ENCODE data around the gene ANO2. TPM values are rescaled to one million over a fixed set of nuclear protein-coding genes. Genes with fewer than 3 reads are reported as not detected.

Gene ANO2
- total and polyA plus RNA-seq, 2 donors (not counting 3 experiments of a cell fraction or from before 2014, with no cell fraction given), result 15.4 to 65.0 TPM

GRCh38 chr12:5745251-5745888 lies 199.7 kb downstream of the ANO2 start:
- peak; percentile 89 for FAIRE-seq
- peak; percentile 93 for DNase-seq (ENCODE audit: low read depth, low spot score)
- POLR2A ChIA-PET, result no interaction called here

More at GRCh38 chr12:5745251-5745888, 199.7 kb downstream of the ANO2 start:
- no peak overlapping the region for H3K9ac ChIP-seq (replicated peaks; ENCODE audit: extremely low read depth, insufficient read depth, low read length)
- no peak overlapping the region for H2AFZ ChIP-seq (ENCODE audit: low read depth, low read length)
- H3K27ac ChIP-seq (ENCODE audit: insufficient read depth, low read depth, low read length), result peak overlapping the region; percentile 39
- no peak for TF ChIP-seq GATA2 (IDR thresholded peaks at IDR 0.05; ENCODE audit: insufficient read depth, insufficient read length, low read depth, low read length)
- TF ChIP-seq CTCF (IDR thresholded peaks at IDR 0.05; ENCODE audit: extremely low read depth in 1 of 2, insufficient read depth in 1 of 2, low read depth in 1 of 2, low read length in 2 of 2), result peak; percentile 93 to 95
- no peak for TF ChIP-seq MAX (IDR thresholded peaks at IDR 0.05; ENCODE audit: insufficient read depth, insufficient read length)
- peak; percentile 90 for TF ChIP-seq JUN (IDR thresholded peaks at IDR 0.05; ENCODE audit: borderline replicate concordance, insufficient read depth, insufficient read length, low read depth)
- peak; percentile 80 for TF ChIP-seq FOS (IDR thresholded peaks at IDR 0.05; ENCODE audit: borderline replicate concordance, insufficient read depth, low read length)
- peaks cover 14 to 36% of the 10 kb centered on the region in 2 experiments for H3K36me3 ChIP-seq (ENCODE audit: control insufficient read depth in 2 of 2, extremely low read depth in 1 of 2, insufficient read depth in 2 of 2, low read length in 2 of 2)
- no peaks in the 10 kb centered on the region for H3K79me2 ChIP-seq (ENCODE audit: control insufficient read depth, insufficient read depth, low read length)
- intact Hi-C loops (cut with micrococcal nuclease) (loop anchor here (1.0 to 5.0 kb wide), 2 partner anchors 122 to 540 kb away; no protein-coding TSS in a partner anchor), dilution Hi-C loops (cut with MboI; ENCODE audit: extremely low pct_ligation_motif_present, low sequenced_read_pairs) (no loop called here)
- H3K9me1 ChIP-seq (replicated peaks; ENCODE audit: control insufficient read depth, extremely low read depth, insufficient read depth, low read length), result no peaks in the 10 kb centered on the region
- H3K27me3 ChIP-seq (ENCODE audit: control insufficient read depth in 2 of 2, insufficient read depth in 2 of 2, low read length in 2 of 2), result no peaks in the 10 kb centered on the region
- H3K4me1 ChIP-seq (ENCODE audit: control insufficient read depth, extremely low read depth, insufficient read depth, low read length), result peaks cover 16% of the 10 kb centered on the region
- no TSS peak for BruUV-seq (replicated peaks)
- H4K20me1 ChIP-seq (replicated peaks; ENCODE audit: control insufficient read depth, extremely low read depth, insufficient read depth, low read length), result no peaks in the 10 kb centered on the region
- no peak overlapping the region for H3K4me3 ChIP-seq (replicated peaks in 1 of 3; ENCODE audit: insufficient read depth in 1 of 3, low read depth in 1 of 3, low read length in 3 of 3)
- peak overlapping the region; percentile 63 for H3K4me2 ChIP-seq (ENCODE audit: insufficient read depth, low read length)
- CTCF ChIA-PET, result interaction anchor here (0.5 to 4.0 kb wide), 50 partner anchors 8 to 578 kb away, joined by 3 to 57 read pairs (median 4); no protein-coding TSS in a partner anchor
- no peaks in the 10 kb centered on the region for H3K9me3 ChIP-seq (replicated peaks; ENCODE audit: control insufficient read depth, insufficient read depth, low read length)
